Right ventricle myocardium inferior (tissue), 1 donor: ENCODE measurements around the gene EPDR1. TPM values are rescaled to one million over a fixed set of nuclear protein-coding genes. Genes with fewer than 3 reads are reported as not detected.

Source experiments
- total RNA-seq: library from RNA; stranded (reverse); fragmentation: NEBNext Ultra II Directional; extraction: Animal tissue kit (Norgen Biotek cat#: 25700); gene quantifications from one replicate; pipeline ENCODE4 v1.2.1, GENCODE V29; 2021
- donor health status: DM: no; HTN: yes; CAD: no; lungs with severe emphysema.

EPDR1 gene
- total RNA-seq, 1 donor from 2014 or later, result 55.1 TPM

Other genes with a start within 250 kb of the EPDR1 start
- gene GPR141, start 236.9 kb upstream of the EPDR1 start, total RNA-seq, result 0.60 TPM
- not detected for gene NME8, start 72.0 kb upstream of the EPDR1 start, total RNA-seq
- gene SFRP4, start 3.8 kb upstream of the EPDR1 start, total RNA-seq, result 0.32 TPM